GM12875 (cell line): ENCODE data around the gene DFFA.

Experiments used
- H3K4me3 ChIP-seq: one replicate; pipeline ENCODE4 v1.5.1; 2011; ENCODE audit warnings: low read depth, low read length, control low read depth
- TF ChIP-seq, protein P1 (sequence below): IDR thresholded peaks from 2 replicates; pipeline ENCODE4 v1.5.1; 2011; ENCODE audit warnings: low read depth, mild to moderate bottlenecking, control low read depth, inconsistent platforms, low read length, moderate library complexity, borderline replicate concordance; ENCODE audit not compliant: insufficient read depth

The DFFA gene

DNA sequence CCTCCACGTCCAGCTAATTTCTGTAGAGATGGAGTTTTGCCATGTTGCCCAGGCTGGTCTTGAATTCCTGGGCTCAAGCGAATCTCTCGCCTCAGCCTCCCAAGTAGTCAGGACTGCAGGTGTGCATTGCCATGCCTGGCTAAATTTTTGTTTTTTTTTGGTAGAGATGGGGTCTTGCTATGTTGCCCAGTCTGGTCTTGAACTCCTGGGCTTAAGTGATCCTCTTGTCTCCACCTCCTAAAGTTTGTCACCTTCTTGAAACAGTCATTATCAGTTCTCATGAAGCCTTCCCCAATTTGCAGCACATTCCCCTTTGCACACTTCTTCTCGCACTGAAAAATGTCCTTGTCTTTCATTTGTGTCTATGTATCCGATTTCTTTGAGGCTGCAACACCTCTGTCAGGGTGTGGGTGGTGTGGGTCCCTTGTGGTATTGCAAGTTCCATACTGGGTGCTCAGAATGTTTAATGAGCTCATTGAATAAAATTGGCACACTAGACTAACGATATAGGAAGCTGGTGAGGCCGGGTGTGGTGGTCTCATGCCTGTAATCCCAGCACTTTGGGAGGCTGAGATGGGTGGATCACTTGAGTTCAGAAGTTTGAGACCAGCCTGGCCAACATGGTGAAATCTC lies 25.4 kb downstream of the DFFA start:
- H3K4me3 ChIP-seq: no peak overlapping the region
- TF ChIP-seq, protein P1, sequence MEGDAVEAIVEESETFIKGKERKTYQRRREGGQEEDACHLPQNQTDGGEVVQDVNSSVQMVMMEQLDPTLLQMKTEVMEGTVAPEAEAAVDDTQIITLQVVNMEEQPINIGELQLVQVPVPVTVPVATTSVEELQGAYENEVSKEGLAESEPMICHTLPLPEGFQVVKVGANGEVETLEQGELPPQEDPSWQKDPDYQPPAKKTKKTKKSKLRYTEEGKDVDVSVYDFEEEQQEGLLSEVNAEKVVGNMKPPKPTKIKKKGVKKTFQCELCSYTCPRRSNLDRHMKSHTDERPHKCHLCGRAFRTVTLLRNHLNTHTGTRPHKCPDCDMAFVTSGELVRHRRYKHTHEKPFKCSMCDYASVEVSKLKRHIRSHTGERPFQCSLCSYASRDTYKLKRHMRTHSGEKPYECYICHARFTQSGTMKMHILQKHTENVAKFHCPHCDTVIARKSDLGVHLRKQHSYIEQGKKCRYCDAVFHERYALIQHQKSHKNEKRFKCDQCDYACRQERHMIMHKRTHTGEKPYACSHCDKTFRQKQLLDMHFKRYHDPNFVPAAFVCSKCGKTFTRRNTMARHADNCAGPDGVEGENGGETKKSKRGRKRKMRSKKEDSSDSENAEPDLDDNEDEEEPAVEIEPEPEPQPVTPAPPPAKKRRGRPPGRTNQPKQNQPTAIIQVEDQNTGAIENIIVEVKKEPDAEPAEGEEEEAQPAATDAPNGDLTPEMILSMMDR: no peak

DNA sequence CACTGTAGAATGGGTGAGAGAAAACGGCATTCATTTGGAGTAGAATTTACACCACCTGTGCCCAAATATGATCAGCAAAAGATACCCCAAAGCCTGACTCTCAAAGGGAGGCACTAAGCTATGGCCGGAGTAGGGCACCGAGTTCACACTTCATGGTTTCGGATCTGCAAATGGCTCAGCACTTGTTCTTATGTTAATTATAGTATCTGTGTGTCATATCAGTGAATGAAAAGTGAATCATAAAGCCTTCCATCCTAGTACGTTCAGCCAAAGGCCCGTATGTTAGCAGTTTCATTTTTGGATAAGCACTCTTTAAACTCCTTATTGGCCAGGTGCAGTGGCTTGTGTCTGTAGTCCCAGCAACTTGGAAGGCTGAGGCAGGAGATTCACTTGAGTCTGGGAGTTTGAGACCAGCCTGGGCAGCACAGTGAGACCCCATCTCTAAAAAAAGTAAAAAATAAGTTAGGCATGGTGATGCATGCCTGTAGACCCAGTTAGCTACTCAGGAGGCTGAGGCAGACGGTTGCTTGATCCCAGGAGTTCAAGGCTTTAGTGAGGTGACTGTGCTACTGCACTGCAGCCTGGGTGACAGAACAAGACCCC lies 27.4 kb downstream of the DFFA start:
- TF ChIP-seq, protein P1: no peak
- no peak overlapping the region for H3K4me3 ChIP-seq

- no peak overlapping the region for H3K4me3 ChIP-seq
- TF ChIP-seq, protein P1: no peak
Observed at GRCh38 chr1:10444248-10444647, 28.1 kb downstream of the DFFA start.

- H3K4me3 ChIP-seq: no peak overlapping the region
- TF ChIP-seq, protein P1: no peak
Observed at GRCh38 chr1:10440794-10441193, 31.5 kb downstream of the DFFA start.

GRCh38 chr1:10440305-10440704 lies 32.0 kb downstream of the DFFA start:
- TF ChIP-seq, protein P1: no peak
- no peak overlapping the region for H3K4me3 ChIP-seq

- H3K4me3 ChIP-seq: no peak overlapping the region
Observed at GRCh38 chr1:10438677-10439163, 33.6 kb downstream of the DFFA start.

More at GRCh38 chr1:10438677-10439163, 33.6 kb downstream of the DFFA start:
- TF ChIP-seq, protein P1: no peak
